ENCODE data around the gene ANKHD1.

DNA sequence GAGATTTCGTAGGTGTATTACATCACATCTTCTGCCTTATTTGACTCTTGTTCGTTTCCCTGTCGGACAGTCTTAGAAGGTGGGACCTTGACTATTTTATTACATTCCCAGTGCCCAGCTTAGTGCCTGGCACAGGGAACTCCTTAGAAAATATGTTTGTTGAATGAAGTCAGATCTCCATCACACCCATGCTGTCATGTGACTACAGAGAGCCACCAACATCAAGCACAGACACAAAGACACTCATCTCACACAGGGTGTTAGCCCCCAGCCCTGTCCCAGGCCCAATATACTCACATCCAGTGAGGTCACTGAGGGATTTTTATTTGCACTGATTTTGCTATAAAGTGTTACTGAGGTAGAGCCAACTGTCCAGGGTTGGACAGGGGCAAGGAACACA, 156.3 kb downstream of the ANKHD1 start:
- TF ChIP-seq, protein P1, sequence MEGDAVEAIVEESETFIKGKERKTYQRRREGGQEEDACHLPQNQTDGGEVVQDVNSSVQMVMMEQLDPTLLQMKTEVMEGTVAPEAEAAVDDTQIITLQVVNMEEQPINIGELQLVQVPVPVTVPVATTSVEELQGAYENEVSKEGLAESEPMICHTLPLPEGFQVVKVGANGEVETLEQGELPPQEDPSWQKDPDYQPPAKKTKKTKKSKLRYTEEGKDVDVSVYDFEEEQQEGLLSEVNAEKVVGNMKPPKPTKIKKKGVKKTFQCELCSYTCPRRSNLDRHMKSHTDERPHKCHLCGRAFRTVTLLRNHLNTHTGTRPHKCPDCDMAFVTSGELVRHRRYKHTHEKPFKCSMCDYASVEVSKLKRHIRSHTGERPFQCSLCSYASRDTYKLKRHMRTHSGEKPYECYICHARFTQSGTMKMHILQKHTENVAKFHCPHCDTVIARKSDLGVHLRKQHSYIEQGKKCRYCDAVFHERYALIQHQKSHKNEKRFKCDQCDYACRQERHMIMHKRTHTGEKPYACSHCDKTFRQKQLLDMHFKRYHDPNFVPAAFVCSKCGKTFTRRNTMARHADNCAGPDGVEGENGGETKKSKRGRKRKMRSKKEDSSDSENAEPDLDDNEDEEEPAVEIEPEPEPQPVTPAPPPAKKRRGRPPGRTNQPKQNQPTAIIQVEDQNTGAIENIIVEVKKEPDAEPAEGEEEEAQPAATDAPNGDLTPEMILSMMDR (conservative IDR thresholded peaks at IDR 0.05), result no peak
- no peak for TF ChIP-seq EZH2 (IDR thresholded peaks at IDR 0.05; ENCODE audit: low read depth)
